Prostate gland (tissue), 2 donors: ENCODE data around the gene SHANK3.

Experiments
- POLR2A ChIP-seq: fragments of 450-650 bp; IDR thresholded peaks from one replicate; pipeline ENCODE4 v1.6.1; 2016; ENCODE audit warnings: antibody characterized with exemption, mild to moderate bottlenecking
- POLR2AphosphoS5 ChIP-seq: sonication (generic); formaldehyde crosslinking; IDR thresholded peaks from one replicate; pipeline ENCODE4 v1.6.1; 2017; ENCODE audit warnings: antibody characterized with exemption
- TF ChIP-seq, protein P1 (sequence below), 4 experiments: fragments of 200-600 bp in 2 of 4; fragments of 450-650 bp in 2 of 4; sonication (generic) in 2 of 4; IDR thresholded peaks; 1 replicate in 3 of 4; 2 replicates in 1 of 4; pipeline ENCODE4 v1.5.1; 2016 to 2019; ENCODE audit warnings: antibody characterized with exemption in 4 of 4, mild to moderate bottlenecking in 2 of 4, moderate library complexity in 2 of 4

DNA sequence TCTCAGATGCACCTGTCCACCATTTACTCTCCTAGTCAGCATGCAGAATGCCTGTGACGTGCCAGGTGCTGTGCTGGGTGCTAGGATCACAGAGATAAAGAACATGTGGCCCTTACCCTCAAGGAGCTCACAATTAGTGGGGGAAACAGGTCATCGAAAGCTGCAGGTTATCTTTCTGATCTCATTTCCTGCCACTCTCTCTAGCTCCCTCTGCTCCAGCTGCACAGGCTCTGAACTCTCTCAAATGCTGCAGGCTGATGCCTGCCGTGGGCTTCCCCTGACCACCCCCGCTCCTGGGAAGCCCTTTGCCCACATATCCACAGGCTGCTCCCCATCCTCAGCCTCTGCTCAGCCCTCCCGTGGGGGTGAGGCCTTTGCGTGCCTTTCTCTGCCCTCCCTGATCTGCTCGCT lies 29.6 kb downstream of the SHANK3 start:
- TF ChIP-seq, protein P1, sequence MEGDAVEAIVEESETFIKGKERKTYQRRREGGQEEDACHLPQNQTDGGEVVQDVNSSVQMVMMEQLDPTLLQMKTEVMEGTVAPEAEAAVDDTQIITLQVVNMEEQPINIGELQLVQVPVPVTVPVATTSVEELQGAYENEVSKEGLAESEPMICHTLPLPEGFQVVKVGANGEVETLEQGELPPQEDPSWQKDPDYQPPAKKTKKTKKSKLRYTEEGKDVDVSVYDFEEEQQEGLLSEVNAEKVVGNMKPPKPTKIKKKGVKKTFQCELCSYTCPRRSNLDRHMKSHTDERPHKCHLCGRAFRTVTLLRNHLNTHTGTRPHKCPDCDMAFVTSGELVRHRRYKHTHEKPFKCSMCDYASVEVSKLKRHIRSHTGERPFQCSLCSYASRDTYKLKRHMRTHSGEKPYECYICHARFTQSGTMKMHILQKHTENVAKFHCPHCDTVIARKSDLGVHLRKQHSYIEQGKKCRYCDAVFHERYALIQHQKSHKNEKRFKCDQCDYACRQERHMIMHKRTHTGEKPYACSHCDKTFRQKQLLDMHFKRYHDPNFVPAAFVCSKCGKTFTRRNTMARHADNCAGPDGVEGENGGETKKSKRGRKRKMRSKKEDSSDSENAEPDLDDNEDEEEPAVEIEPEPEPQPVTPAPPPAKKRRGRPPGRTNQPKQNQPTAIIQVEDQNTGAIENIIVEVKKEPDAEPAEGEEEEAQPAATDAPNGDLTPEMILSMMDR (IDR thresholded peaks at IDR 0.05), result no peak
- TF ChIP-seq POLR2A (no peak), POLR2AphosphoS5 (no peak)
